Activated CD8-positive, alpha-beta memory T cell treated with anti-CD3 and anti-CD28 coated beads, Interleukin-2, amount 50 U/mL, for 1 hour (primary cell): Measurements from ENCODE around the gene IGFBP5.

Experiments used
- DNase-seq: peaks from one replicate; pipeline ENCODE4 v3.0.0-alpha.2; 2020; ENCODE audit errors: extremely low read depth

Gene IGFBP5

GRCh38 chr2:216695401-216695821 lies at the start of gene IGFBP5:
Gene IGFBP5, minus strand, starts transcription at chr2:216695549. Its CDS starts 774 bp downstream, at chr2:216694775.
- no peak for DNase-seq

- DNase-seq = no peak
Observed at GRCh38 chr2:216743781-216744180, 48.4 kb upstream of the IGFBP5 start.

- DNase-seq = no peak
Observed at GRCh38 chr2:216742411-216742810, 47.1 kb upstream of the IGFBP5 start.

GRCh38 chr2:216741223-216741593 lies 45.9 kb upstream of the IGFBP5 start:
- no peak for DNase-seq

GRCh38 chr2:216740557-216741222 lies 45.3 kb upstream of the IGFBP5 start:
- no peak for DNase-seq

GRCh38 chr2:216739035-216739434 lies 43.7 kb upstream of the IGFBP5 start:
- DNase-seq = no peak

- no peak for DNase-seq
Observed at GRCh38 chr2:216737676-216738075, 42.3 kb upstream of the IGFBP5 start.

GRCh38 chr2:216736326-216736725 lies 41.0 kb upstream of the IGFBP5 start:
- DNase-seq = no peak

GRCh38 chr2:216735668-216736067 lies 40.3 kb upstream of the IGFBP5 start:
- no peak for DNase-seq

GRCh38 chr2:216735086-216735485 lies 39.7 kb upstream of the IGFBP5 start:
- no peak for DNase-seq

GRCh38 chr2:216733046-216733445 lies 37.7 kb upstream of the IGFBP5 start:
- no peak for DNase-seq

GRCh38 chr2:216732334-216732733 lies 37.0 kb upstream of the IGFBP5 start:
- DNase-seq = no peak

- DNase-seq = no peak
Observed at GRCh38 chr2:216731465-216731864, 36.1 kb upstream of the IGFBP5 start.

GRCh38 chr2:216730871-216731270 lies 35.5 kb upstream of the IGFBP5 start:
- no peak for DNase-seq

- DNase-seq = no peak
Observed at GRCh38 chr2:216727346-216728122, 32.2 kb upstream of the IGFBP5 start.

- no peak for DNase-seq
Observed at GRCh38 chr2:216724190-216724589, 28.8 kb upstream of the IGFBP5 start.

GRCh38 chr2:216721141-216721540 lies 25.8 kb upstream of the IGFBP5 start:
- DNase-seq = no peak

- DNase-seq = no peak
Observed at GRCh38 chr2:216720722-216721121, 25.4 kb upstream of the IGFBP5 start.

- no peak for DNase-seq
Observed at GRCh38 chr2:216717907-216718615, 22.7 kb upstream of the IGFBP5 start.

GRCh38 chr2:216717491-216717901 lies 22.1 kb upstream of the IGFBP5 start:
- DNase-seq = no peak

GRCh38 chr2:216716109-216716508 lies 20.8 kb upstream of the IGFBP5 start:
- no peak for DNase-seq

GRCh38 chr2:216715402-216715974 lies 20.1 kb upstream of the IGFBP5 start:
- DNase-seq = no peak
